Spleen (tissue), 11 donors: Measurements from ENCODE around the gene FGF8. TPM values are rescaled to one million over a fixed set of nuclear protein-coding genes. Genes with fewer than 3 reads are reported as not detected.

Source experiments
- DNase-seq: peaks from one replicate; pipeline ENCODE4 v3.0.0-alpha.2; 2020
- H3K27ac ChIP-seq, 8 donors: fragments of 200-600 bp; sonication (generic) in 7 of 8; 1 replicate in 4 of 8; 2 replicates in 4 of 8; pipeline versions ENCODE4 v1.5.0 to v1.8.0; 2016 to 2021; ENCODE audit warnings: inconsistent platforms in 4 of 8, mild to moderate bottlenecking in 4 of 8, moderate library complexity in 1 of 8
- H3K27me3 ChIP-seq, 7 donors: fragments of 200-600 bp; sonication (generic) in 6 of 7; replicated peaks in 1 of 7; 1 replicate in 4 of 7; 2 replicates in 3 of 7; pipeline versions ENCODE4 v1.5.0 to v1.8.0; 2016 to 2021; ENCODE audit warnings: inconsistent platforms in 3 of 7, mild to moderate bottlenecking in 1 of 7
- H3K36me3 ChIP-seq, 6 donors: fragments of 200-600 bp; sonication (generic) in 5 of 6; 1 replicate in 4 of 6; 2 replicates in 2 of 6; pipeline versions ENCODE4 v1.5.0 to v1.8.0; 2016 to 2021; ENCODE audit warnings: inconsistent platforms in 2 of 6
- H3K4me1 ChIP-seq, 6 donors: fragments of 200-600 bp; sonication (generic) in 5 of 6; 1 replicate in 3 of 6; 2 replicates in 3 of 6; pipeline versions ENCODE4 v1.5.0 to v1.8.0; 2016 to 2021; ENCODE audit warnings: inconsistent platforms in 3 of 6
- H3K4me3 ChIP-seq, 8 donors: fragments of 200-600 bp; sonication (generic) in 7 of 8; 1 replicate in 4 of 8; 2 replicates in 4 of 8; pipeline versions ENCODE4 v1.5.0 to v1.8.0; 2016 to 2021; ENCODE audit warnings: inconsistent platforms in 4 of 8, mild to moderate bottlenecking in 4 of 8, moderate library complexity in 2 of 8
- H3K9me3 ChIP-seq, 8 donors: fragments of 200-600 bp; sonication (generic) in 7 of 8; 1 replicate in 4 of 8; 2 replicates in 4 of 8; pipeline versions ENCODE4 v1.5.0 to v1.8.0; 2016 to 2021; ENCODE audit warnings: inconsistent platforms in 4 of 8
- CTCF ChIP-seq, 11 experiments: fragments of 200-600 bp in 7 of 11; fragments of 450-650 bp in 4 of 11; sonication (generic) in 4 of 11; IDR thresholded peaks in 8 of 11; conservative IDR thresholded peaks in 3 of 11; 1 replicate in 7 of 11; 2 replicates in 4 of 11; pipeline versions ENCODE4 v1.4.0 to v1.8.0; 2016 to 2021; ENCODE audit warnings: antibody characterized with exemption in 11 of 11, inconsistent platforms in 4 of 11, mild to moderate bottlenecking in 1 of 11
- POLR2A ChIP-seq, 3 donors: fragments of 450-650 bp; IDR thresholded peaks; one replicate each; pipeline ENCODE4 v1.5.1; 2017; ENCODE audit warnings: antibody characterized with exemption in 3 of 3, mild to moderate bottlenecking in 1 of 3
- POLR2AphosphoS5 ChIP-seq, 3 donors: sonication (generic); formaldehyde crosslinking; IDR thresholded peaks; one replicate each; pipeline ENCODE4 v1.5.1; 2017; ENCODE audit warnings: antibody characterized with exemption in 3 of 3
- WGBS, 5 donors: extraction: QIAGEN DNeasy Blood & Tissue Kit in 3 of 5; methylation state at CpG; one replicate each; pipeline versions ENCODE4 v1.1.5 to v1.1.7; 2013 to 2018; 5-methylcytosine and 5-hydroxymethylcytosine counted together
- intact Hi-C: fragments of 100-400 bp; cut with DNase I; formaldehyde crosslinking; loops from one replicate; pipeline ENCODE4 v1.15.0; 2023; ENCODE audit warnings: low total_unique reads
- polyA plus RNA-seq, 3 donors: library from polyadenylated mRNA; stranded (reverse); fragments of 200-250 nt; gene quantifications; one replicate each; pipeline ENCODE4 v1.2.1, GENCODE V29; 2013
- total RNA-seq, 7 donors: library from RNA; depleted of rRNA in 3 of 7; stranded (reverse); fragments of >200 nt in 3 of 7; fragmentation: NEBNext Ultra II Directional in 4 of 7; extraction: Animal tissue kit (Norgen Biotek cat#: 25700) in 4 of 7; gene quantifications; one replicate each; pipeline versions ENCODE4 v1.1.0 to v1.2.1, GENCODE V29; 2016 to 2021
- donor health status: healthy with polysubstance abuse.
- donor health status: DM: no; HTN: no; CAD: no; lungs with moderate emphysema.
- donor health status: DM: no; HTN: no; CAD: no.
- donor health status: Bipolar disorder and iron deficiency.
- donor health status: healthy.
- donor health status: DM: no; HTN: no; CAD: no.
- donor health status: DM: yes; HTN: yes; CAD: no.

FGF8 gene
- total and polyA plus RNA-seq, 10 donors, result 0.11 TPM; not detected in 8

GRCh38 chr10:101781984-101782810 is 6.3 kb upstream of the FGF8 start:
- DNase-seq, result peak; percentile 62
- 53 to 75% (median 62%) methylated on average over 11 to 17 of the region's 17 CpGs for WGBS, 5 donors
- H3K9me3 ChIP-seq, result no peaks in the 10 kb centered on the region
- intact Hi-C loops, result loop anchor here (5.0 to 10.0 kb wide), 2 partner anchors 177 to 570 kb away; no protein-coding TSS in a partner anchor
- H3K27ac ChIP-seq, result peak overlapping the region in 1 of 8 donors; percentile 75
- peaks cover 0 to 31% (median 24%) of the 10 kb centered on the region in 7 donors for H3K27me3 ChIP-seq
- peaks cover 0 to 35% (median 23%) of the 10 kb centered on the region in 6 donors for H3K36me3 ChIP-seq
- H3K4me3 ChIP-seq, result peak overlapping the region; percentile 30 to 88 (median 64)
- peaks cover 14 to 82% (median 66%) of the 10 kb centered on the region in 6 donors for H3K4me1 ChIP-seq
- no peak for TF ChIP-seq POLR2A (IDR thresholded peaks at IDR 0.05)
- no peak for TF ChIP-seq POLR2AphosphoS5 (IDR thresholded peaks at IDR 0.05)
- TF ChIP-seq CTCF (IDR thresholded peaks at IDR 0.05 in 8 of 11, conservative IDR thresholded peaks at IDR 0.05 in 3 of 11), result no peak

GRCh38 chr10:101781655-101781983 is 5.7 kb upstream of the FGF8 start:
- intact Hi-C loops, result loop anchor here (5.0 to 10.0 kb wide), 2 partner anchors 177 to 569 kb away; no protein-coding TSS in a partner anchor
- Histone ChIP-seq H3K4me3 (no peak overlapping the region), H3K36me3 (peaks cover 0 to 30% (median 18%) of the 10 kb centered on the region in 6 donors), H3K27ac (no peak overlapping the region), H3K27me3 (peaks cover 0 to 37% (median 30%) of the 10 kb centered on the region in 7 donors), H3K4me1 (peaks cover 14 to 85% (median 67%) of the 10 kb centered on the region in 6 donors), H3K9me3 (no peaks in the 10 kb centered on the region)
- WGBS, 5 donors, result 74 to 86% (median 80%) methylated on average over 7 of the region's 7 CpGs
- TF ChIP-seq POLR2A (IDR thresholded peaks at IDR 0.05) (no peak), POLR2AphosphoS5 (IDR thresholded peaks at IDR 0.05) (no peak), CTCF (IDR thresholded peaks at IDR 0.05 in 8 of 11, conservative IDR thresholded peaks at IDR 0.05 in 3 of 11) (no peak)
- peak; percentile 53 for DNase-seq

DNA sequence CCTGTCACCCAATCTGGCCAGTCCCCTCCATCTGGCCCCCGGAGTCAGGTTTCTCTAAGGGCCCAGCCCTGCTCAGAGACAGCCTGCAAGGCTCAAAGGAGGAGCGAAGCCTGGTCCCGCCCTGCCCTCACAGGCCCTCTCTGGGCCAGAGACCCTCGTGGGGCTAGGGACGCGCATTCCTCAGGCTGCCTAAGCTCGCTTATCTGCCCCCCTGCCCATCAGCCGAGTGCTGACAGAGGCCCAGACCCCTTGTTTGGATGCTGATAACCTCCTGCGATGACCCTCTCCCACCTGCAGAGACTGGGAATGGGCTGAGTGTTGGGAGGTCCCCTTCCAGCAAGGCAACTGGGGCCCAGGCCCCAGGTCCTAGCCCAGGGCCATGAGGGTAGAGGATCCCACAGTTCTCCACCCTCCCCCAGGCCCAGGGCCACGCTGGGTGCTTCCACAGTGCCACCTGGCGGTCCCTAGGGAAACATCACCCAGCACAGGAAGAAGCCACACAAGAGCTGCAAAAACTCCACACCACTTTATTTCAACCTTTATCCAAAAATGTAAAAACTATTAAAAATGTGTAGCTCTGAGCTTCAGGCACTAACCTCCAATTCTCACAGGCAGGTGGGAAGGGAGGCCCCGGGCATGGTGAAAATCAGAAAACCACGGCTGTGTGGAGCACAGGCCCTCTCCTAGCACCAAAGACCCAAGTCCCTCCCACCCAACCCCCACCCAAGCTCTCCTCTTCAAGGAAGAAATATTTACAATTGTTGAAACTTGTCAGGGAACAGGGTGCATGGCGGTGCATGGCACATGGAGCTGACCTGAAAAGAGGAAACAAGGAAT is 5.1 kb upstream of the FGF8 start:
- H3K4me3 ChIP-seq, result no peak overlapping the region
- WGBS, 5 donors, result 57 to 66% (median 64%) methylated on average over 14 of the region's 14 CpGs

More for the DNA sequence above, 5.1 kb upstream of the FGF8 start:
- peak; percentile 90 for DNase-seq
- peaks cover 0 to 42% (median 36%) of the 10 kb centered on the region in 7 donors for H3K27me3 ChIP-seq
- peaks cover 0 to 24% (median 12%) of the 10 kb centered on the region in 6 donors for H3K36me3 ChIP-seq
- H3K4me1 ChIP-seq, result peaks cover 14 to 89% (median 73%) of the 10 kb centered on the region in 6 donors
- TF ChIP-seq CTCF (IDR thresholded peaks at IDR 0.05 in 8 of 11, conservative IDR thresholded peaks at IDR 0.05 in 3 of 11), result peak; percentile 66 to 96 (median 91)
- no peak for TF ChIP-seq POLR2A (IDR thresholded peaks at IDR 0.05)
- no peak overlapping the region for H3K27ac ChIP-seq
- intact Hi-C loops, result loop anchor here (5.0 to 10.0 kb wide), 2 partner anchors 176 to 569 kb away; no protein-coding TSS in a partner anchor
- no peaks in the 10 kb centered on the region for H3K9me3 ChIP-seq
